GM19351 (cell line): Measurements from ENCODE around the gene KDM4B.

Experiments used
- ATAC-seq: cut with Tn5 transposase; IDR thresholded peaks from one replicate; pipeline ENCODE4 v1.9.1; 2021; ENCODE audit warnings: mild to moderate bottlenecking, moderate library complexity; ENCODE audit not compliant: unreplicated experiment

Gene KDM4B

DNA sequence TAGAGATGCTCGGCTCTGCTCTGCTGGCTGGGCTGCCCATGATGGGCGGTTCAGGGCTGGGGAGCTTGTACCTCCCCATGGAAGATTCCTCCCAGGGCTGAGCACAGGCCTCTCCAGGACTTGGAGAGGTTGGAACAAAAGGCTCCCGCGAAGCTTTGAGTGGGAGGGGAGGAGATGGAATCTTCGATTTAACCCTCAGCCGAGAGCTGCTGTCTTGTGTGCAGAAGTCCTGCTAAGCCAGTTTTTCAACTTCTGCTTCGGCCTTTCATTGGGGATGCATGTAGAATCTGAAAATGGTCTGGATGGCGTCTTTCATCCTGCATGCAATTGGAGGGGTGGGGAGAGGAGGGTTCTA is 163.3 kb downstream of the KDM4B start:
- ATAC-seq, result no peak

DNA sequence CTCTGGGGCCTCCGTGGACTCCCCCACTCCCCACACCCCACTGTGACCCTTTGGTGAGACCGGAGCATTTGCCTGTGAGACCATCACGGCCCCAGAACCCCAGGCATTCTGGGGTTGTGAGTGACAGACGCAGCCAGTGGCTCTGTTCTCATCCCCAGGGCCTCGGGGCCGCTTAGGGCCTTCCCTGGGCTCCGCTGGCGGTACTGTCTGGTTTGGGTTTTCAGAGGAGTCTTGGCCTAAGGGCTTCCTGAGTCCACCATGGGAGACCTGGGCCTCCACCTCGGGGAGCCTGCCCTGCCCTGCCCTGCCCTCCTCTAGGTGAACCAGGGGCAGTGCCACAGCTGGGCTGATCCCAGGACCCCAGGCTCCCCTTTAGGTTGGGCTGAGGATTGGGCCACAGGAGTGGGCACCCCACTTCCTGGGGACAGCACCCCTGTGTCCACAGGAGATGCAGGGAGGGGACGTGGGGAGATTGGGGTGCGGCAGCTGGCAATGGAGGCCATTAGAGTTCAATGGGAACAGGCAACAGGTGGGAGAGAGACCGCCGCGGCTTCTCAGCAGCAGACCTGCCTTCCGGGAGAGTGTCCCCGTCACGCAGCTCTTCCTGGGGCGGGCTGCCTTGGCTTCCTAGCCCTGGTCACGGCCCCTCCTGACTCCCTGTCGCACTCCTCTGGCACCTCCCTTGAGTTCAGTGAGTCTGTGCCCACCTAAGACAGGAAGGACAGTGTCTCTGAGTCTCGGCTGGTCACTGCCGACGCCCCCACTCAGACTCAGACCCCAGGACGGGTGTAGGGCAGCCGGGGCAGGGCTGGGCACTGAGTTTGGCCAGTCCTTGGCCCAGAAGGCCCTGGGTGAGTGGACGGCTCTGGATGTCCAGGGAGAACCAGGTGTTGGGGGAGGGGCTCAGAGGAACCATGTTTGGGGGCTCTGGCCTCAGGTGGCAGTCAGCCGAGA is 164.1 kb downstream of the KDM4B start:
- ATAC-seq, result no peak

GRCh38 chr19:5133986-5134595 is 165.2 kb downstream of the KDM4B start:
- no peak for ATAC-seq

DNA sequence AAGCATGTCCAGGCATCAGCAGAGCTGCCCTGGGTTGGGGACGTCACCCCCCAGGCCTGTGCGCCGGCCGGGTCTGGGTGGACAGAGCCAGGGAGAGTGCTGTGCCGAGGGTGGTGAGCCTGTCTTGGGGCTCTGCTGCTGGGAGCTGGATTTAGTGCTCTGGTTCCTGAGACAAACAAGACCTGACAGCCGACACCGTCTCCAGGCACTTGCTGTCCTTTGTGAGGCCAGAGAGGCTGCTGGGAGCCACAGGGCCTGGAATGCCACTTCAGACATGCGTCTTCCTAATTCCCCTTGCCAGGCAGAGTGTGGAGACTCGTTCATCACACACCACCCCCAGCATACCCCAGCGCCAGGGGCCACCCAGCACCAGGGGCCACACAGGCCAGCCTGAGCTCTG is 165.8 kb downstream of the KDM4B start:
- no peak for ATAC-seq

DNA sequence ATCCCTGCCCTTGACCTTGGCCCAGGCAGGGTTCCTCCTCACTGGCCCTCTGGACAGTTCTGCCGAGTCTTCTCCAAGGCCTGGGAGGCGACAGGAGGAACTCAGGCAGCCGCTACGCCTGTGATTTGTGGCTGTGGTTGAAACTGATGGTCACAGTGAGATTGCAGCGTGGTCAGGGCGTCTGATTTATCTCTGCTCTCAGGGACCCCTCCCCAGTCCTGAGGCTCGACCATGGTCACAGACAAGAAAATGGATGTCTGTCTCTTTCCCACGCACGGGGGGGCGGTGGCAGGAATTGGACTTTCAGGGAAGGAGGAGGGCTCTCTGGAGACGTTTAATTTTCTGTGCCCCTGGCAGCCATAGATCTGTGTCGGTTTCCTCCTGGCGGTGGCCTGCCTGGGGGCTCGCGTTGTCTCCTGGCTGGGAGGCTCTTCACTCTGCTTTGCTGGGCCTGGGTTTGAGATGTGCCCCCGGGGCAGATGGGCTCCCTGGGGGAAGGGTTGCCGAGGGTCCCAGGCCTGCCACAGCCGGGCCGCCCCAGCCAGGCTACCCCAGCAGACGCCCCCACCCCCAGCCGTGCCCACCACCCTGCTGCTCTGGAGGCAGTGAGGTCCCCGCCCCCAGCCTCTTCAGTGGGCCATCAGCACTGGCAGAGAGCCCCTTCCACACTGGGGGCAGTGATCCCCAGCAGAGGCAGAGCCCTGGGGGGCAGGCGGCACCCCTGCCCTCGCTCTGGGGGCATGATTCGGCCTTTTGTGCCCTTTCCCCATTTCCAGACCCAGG is 167.4 kb downstream of the KDM4B start:
- no peak for ATAC-seq

DNA sequence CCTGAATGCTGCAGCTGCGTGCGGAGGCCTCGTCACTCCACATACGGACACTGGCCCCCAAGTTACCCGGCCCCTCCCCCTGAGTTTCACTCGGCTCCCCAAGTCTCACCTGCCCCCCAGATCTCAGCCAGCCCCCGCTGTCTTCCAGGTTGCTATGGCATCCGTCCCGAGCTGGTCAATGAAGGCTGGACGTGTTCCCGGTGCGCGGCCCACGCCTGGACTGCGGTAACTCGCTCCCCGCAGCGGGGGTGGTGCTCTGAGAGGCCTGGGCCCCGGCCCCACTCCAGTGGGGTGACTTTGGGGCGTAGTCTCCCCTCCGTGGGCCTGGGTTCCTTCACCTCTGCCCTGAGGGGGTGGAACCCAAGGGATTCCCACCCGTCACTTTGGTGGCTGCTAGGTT is 168.2 kb downstream of the KDM4B start:
- no peak for ATAC-seq

GRCh38 chr19:5137571-5138124 is 168.7 kb downstream of the KDM4B start:
- no peak for ATAC-seq

DNA sequence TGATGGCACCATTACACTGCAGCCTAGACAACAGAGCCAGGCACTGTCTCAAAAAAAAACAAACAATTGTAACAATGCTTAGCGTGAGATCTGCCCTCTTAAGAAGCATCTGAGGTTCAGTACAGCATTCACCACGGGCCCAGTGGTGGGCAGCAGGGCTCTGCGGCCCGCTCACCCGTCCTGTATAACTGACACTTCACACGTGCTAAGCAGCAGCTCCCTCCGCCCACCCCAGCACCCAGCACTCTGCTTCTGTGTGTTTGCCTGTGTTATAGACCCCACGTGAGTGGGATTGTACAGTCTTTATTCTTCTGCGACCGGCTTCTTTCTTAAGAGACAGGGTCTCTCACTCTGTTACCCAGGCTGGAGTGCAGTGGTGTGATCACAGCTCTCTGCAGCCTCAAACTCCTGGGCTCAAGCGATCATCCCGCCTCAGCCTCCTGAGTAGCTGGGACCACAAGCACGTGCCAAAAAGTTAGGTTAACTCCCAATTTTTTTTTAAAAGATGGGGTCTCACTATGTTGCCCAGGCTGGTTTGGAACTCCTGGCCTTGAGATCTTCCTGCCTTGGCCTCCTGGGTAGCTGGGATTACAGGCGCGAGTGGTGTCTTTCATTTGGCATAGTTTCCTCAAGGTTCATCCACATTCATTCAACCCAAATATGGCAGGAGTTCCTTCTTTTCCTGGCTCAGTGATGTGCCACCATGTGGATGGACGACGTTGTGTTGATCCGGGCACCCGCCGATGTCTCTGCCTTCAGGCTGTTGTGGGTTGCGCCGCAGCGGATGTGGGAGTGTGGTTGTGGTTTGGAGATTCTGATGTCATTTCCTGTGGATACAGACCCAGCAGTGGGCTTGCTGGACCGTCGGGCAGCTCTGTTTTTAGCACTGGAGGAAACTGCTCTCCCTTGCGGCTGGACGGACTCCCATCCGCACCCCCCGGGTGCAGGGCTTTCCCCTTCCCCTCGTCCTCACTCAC is 170.0 kb downstream of the KDM4B start:
- ATAC-seq, result peak; percentile 76

- no peak for ATAC-seq
These were observed 170.8 kb downstream of the KDM4B start for GRCh38 chr19:5139583-5140325.

GRCh38 chr19:5141129-5141849 is 172.4 kb downstream of the KDM4B start:
- no peak for ATAC-seq

- ATAC-seq, result no peak
These were observed 173.2 kb downstream of the KDM4B start for GRCh38 chr19:5141850-5142724.

GRCh38 chr19:5142725-5143097 is 173.8 kb downstream of the KDM4B start:
- no peak for ATAC-seq

GRCh38 chr19:5143471-5144411 is 174.8 kb downstream of the KDM4B start:
- no peak for ATAC-seq

GRCh38 chr19:5144545-5145179 is 175.7 kb downstream of the KDM4B start:
- no peak for ATAC-seq

DNA sequence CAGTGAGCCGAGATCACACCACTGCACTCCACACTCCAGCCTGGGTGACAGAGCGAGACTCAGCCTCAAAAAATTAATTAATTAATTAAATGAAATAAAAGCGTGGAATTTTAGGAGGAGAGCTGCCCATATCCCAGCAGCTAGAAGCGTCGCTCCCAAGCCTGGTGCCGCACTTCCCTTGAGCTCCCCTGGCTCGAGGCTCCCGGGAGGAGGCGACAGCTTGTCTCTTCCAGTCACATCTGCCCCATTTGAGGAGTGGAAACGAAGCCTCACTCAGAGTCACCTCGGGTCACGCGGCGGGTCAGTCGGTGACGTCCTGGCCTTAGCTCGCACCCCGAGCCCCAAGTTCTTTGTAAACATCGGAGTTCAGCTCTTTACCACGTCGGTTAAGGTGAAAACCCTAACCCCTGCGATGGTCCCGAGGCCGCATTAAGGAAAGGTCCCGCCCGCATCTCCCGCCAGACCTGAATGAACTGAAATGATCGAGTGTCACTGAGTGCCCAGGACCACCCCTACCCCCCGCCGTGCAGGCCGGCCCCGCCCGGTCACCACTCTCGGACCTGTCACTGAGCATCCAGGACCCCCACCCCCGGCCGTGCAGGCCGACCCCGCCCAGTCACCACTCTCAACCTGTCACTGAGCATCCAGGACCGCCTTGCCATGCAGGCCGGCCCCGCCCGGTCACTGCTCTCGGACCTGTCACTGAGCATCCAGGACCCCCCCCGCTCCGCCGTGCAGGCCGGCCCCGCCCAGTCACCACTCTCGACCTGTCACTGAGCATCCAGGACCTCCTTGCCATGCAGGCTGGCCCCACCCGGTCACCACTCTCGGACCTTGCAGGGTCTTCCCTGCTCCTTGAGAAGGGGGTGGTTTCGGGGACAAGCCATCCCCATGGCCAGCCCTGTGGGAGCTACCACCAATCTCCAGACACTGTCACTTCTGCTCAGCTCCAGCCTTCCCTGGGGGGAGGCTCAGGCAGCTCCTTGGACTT is 176.9 kb downstream of the KDM4B start:
- no peak for ATAC-seq
